Omental fat pad (tissue), 4 donors: ENCODE measurements around the gene ANKRD29. TPM values are rescaled to one million over a fixed set of nuclear protein-coding genes. Genes with fewer than 3 reads are reported as not detected.

Experiments
- ATAC-seq: fragments of 150-250 bp; one replicate; pipeline ENCODE4 v1.9.1; 2016; ENCODE audit warnings: mild to moderate bottlenecking, moderate library complexity; ENCODE audit not compliant: low FRiP score
- DNase-seq: peaks from one replicate; pipeline ENCODE4 v3.0.0-alpha.2; 2019; ENCODE audit warnings: low spot score
- total RNA-seq, 4 donors: library from RNA; depleted of rRNA; stranded (reverse); fragments of >200 nt; gene quantifications; one replicate each; pipeline ENCODE4 v1.1.0, GENCODE V29; 2016
- TF ChIP-seq, protein P1 (sequence below), 3 donors: fragments of 450-650 bp; IDR thresholded peaks; one replicate each; pipeline ENCODE4 v1.5.1; 2016 to 2017; ENCODE audit warnings: antibody characterized with exemption in 3 of 3, mild to moderate bottlenecking in 3 of 3, moderate library complexity in 2 of 3

Gene ANKRD29
- total RNA-seq, 4 donors from 2014 or later: 8.1 to 51.9 (median 15.3) TPM

DNA sequence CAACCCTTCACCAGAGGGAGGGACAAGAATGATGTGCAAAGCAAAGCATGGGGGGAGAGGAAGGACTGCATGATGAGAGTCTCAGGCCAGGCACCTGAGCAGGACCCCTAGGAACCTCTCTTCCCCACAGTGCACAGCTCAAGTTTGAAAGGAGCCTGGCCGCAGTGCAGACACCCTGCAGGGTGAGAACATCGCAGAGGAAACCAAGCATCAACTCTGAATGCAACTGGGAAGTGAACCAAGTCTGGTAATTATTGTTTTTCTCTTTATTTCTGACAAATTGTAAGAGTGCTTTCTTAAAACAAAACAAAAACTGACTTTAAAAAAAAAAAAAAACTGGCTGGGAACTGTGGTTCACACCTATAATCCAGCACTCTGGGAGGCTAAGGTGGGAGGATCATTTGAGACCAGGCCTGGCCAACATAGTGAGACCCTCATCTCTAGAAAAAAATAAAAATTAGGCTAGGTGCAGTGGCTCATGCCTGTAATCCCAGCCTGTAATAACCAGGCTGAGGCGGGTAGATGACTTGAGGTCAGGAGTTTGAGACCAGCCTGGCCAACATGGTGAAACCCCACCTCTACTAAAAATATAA is 91.7 kb downstream of the ANKRD29 start:
- TF ChIP-seq, protein P1, sequence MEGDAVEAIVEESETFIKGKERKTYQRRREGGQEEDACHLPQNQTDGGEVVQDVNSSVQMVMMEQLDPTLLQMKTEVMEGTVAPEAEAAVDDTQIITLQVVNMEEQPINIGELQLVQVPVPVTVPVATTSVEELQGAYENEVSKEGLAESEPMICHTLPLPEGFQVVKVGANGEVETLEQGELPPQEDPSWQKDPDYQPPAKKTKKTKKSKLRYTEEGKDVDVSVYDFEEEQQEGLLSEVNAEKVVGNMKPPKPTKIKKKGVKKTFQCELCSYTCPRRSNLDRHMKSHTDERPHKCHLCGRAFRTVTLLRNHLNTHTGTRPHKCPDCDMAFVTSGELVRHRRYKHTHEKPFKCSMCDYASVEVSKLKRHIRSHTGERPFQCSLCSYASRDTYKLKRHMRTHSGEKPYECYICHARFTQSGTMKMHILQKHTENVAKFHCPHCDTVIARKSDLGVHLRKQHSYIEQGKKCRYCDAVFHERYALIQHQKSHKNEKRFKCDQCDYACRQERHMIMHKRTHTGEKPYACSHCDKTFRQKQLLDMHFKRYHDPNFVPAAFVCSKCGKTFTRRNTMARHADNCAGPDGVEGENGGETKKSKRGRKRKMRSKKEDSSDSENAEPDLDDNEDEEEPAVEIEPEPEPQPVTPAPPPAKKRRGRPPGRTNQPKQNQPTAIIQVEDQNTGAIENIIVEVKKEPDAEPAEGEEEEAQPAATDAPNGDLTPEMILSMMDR (IDR thresholded peaks at IDR 0.05): no peak
- ATAC-seq (no peak), DNase-seq (no peak)

DNA sequence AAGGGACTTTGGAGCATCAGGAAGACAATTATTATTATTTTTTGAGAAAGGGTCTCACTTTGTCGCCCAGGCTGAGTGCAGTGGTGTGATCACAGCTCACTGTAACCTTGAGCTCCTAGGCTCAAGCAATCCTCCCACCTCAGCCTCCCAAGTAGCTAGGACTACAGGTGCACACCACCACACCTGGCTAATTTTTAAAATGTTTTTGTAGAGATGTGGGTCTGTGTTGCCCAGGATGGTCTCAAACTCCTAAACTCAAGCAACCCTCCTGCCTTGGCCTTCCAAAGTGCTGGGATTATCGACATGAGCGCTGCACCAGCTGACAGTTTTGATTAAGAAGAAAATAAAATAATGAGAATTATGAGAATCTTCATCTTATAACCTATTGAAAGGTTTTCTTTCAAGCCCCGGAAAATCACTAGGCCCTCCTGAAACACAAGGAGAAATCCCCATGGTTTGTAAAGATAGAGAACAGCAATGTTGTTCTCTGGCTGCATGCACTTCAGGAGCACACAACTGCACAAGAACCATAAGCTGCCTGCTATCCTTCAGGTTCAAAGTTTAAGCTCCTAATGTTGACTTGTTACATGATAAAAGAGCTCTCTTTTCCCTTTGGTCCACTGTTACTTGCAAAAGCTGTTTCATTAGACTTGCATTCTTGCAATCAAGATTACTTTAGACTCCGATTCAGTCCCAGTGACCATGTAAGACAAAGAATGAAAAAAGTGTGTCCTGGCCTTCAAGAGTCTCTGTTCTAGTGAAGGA is 93.2 kb downstream of the ANKRD29 start:
- TF ChIP-seq, protein P1 (IDR thresholded peaks at IDR 0.05): no peak
- ATAC-seq (no peak), DNase-seq (no peak)

DNA sequence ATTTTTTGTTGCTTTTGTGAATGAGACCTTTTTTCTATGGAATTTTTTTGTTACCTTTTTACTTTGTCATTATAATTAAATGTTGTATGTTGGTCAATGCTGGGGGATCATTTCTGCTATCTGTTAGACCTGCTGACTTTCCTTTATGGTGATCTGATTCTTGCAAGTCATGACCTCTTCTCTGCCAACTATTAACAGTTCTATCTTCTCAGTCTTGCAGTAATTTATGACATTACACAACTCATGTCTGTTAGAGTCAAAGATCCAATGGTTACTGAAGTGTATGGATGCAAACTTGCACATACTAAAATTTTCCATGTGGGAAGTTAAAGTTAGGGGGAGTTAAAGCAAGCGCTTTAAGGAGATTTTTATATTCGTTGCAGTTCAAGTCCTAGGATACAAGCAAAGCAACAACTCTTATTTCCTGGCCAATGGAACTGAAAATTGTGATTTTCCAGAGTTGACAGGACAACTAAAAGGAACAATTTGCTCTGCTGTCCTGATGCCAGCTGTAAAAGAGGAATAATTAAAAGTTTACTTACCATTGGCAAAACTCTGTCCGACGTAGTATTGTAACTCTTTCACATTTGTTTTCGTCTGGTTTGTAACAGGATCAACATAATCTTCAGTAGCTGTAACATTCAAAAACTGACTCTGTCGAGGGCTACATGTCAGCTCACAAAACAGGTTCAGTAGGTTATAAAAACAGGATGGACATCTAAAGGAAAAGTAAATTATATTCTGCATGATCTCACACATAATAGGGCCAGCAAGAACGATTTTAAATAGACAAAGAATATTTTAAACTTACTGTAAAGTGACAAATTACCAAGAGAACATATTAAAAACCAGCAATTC is 94.2 kb downstream of the ANKRD29 start:
- ATAC-seq (no peak), DNase-seq (no peak)
- TF ChIP-seq, protein P1 (IDR thresholded peaks at IDR 0.05): no peak

DNA sequence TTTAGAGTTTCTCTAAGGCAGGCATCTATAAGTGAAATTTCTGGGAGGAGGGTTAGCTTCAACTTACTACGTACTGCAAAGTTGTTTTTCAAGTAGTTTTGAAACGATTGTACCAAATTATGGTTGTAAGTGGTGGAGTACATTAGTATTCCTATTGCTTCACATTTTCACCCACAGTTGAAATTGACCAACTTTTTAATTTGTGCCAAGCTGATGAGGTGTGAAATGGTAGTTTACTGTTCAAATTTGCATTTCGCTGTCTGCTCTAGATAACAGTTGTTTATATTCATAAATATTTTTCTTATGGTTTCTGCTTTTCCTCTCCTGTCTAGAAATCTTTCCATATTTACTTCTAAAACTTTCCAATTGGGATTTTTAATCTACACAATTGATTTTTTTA is 95.0 kb downstream of the ANKRD29 start:
- ATAC-seq (no peak), DNase-seq (no peak)
- TF ChIP-seq, protein P1 (IDR thresholded peaks at IDR 0.05): no peak

DNA sequence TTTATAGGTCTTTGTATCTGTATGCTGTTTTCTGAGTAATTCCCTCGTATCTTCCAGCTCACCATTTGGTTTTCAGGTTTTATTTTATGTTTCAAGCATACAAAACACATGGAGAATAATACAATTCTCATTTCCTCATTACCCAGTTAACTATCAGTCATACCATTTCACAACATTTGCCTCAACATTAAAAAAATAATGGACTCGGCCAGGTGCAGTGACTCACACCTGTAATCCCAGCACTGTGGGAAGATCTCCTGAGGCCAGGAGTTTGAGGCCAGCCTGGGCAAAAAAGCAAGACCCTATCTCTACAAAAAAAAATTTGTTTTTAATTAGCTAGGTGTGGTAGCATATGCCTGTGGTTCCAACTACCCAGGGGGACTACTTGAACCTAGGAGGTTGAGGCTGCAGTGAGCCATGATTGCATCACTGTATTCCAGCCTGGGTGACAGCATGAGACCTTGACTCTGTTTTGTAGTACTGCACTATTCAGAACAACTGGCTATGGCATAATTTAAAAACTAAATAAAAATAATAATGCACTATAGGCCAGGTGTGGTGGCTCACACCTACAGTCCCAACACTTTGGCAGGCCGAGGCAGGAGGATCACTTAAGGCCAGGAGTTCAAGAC is 96.7 kb downstream of the ANKRD29 start:
- ATAC-seq (no peak), DNase-seq (no peak)
- TF ChIP-seq, protein P1 (IDR thresholded peaks at IDR 0.05): no peak

DNA sequence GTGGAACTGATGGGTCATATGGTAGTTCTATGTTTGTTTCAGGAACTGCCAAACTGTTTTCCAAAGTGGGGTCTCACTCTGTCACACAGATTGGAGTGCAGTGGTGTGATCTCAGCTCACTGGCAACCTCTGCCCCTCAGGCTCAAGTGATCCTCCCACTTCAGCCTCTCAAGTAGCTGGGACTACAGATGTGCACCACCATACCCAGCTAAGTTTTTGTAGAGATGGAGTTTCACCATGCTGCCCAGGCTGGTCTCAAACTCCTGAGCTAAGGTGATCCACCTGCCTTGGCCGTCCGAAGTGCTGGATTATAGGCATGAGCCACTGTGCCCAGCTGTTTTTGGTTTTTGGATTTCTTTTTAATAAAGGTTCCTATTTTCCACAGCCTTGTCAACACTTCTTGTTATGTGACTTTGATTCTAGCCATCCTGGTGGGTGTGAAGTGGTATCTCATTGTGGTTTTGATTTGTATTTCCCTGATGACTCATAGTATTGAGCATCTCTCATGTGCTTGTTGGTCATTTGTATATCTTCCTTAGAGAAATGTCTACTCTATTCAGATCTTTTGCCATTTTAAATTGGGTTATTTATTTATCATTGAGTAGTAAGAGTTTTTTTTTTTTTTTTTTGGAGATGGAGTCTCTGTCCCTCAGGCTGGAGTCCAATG is 99.2 kb downstream of the ANKRD29 start:
- peak; percentile 23 for ATAC-seq
- no peak for DNase-seq
- TF ChIP-seq, protein P1 (IDR thresholded peaks at IDR 0.05): no peak
